IPS DF 19.7 (cell line): ENCODE results near the gene RASA4B.
"Not testable (repeated sequence)": the region's sequence is repeated elsewhere in the genome, so short reads cannot be mapped to it uniquely, and the experiment has no call there.

Experiments
- DNase-seq: peaks from one replicate; pipeline ENCODE4 v3.0.0-alpha.2; 2013; ENCODE audit warnings: low read depth, low spot score

Gene RASA4B

GRCh38 chr7:102511860-102512522 lies 5.6 kb downstream of the RASA4B start:
- DNase-seq, result not testable (repeated sequence)

GRCh38 chr7:102510575-102510974 lies 7.0 kb downstream of the RASA4B start:
- DNase-seq, result not testable (repeated sequence)

GRCh38 chr7:102507410-102508088 lies 10.0 kb downstream of the RASA4B start:
- not testable (repeated sequence) for DNase-seq

GRCh38 chr7:102505298-102506185 lies 12.0 kb downstream of the RASA4B start:
- DNase-seq, result not testable (repeated sequence)

GRCh38 chr7:102503141-102503540 lies 14.4 kb downstream of the RASA4B start:
- not testable (repeated sequence) for DNase-seq

GRCh38 chr7:102498321-102498720 lies 19.3 kb downstream of the RASA4B start:
- DNase-seq, result not testable (repeated sequence)

GRCh38 chr7:102497308-102497707 lies 20.3 kb downstream of the RASA4B start:
- not testable (repeated sequence) for DNase-seq

GRCh38 chr7:102496861-102497260 lies 20.7 kb downstream of the RASA4B start:
- not testable (repeated sequence) for DNase-seq

- not testable (repeated sequence) for DNase-seq
These were observed 23.0 kb downstream of the RASA4B start for GRCh38 chr7:102494473-102495149.

GRCh38 chr7:102494026-102494425 lies 23.6 kb downstream of the RASA4B start:
- not testable (repeated sequence) for DNase-seq

- not testable (repeated sequence) for DNase-seq
These were observed 24.2 kb downstream of the RASA4B start for GRCh38 chr7:102493220-102493935.

GRCh38 chr7:102490529-102491075 lies 27.0 kb downstream of the RASA4B start:
- not testable (repeated sequence) for DNase-seq

- DNase-seq, result not testable (repeated sequence)
These were observed 33.3 kb downstream of the RASA4B start for GRCh38 chr7:102484317-102484716.

GRCh38 chr7:102481962-102482361 lies 35.6 kb downstream of the RASA4B start:
- DNase-seq, result not testable (repeated sequence)

GRCh38 chr7:102479982-102480637 lies 37.5 kb downstream of the RASA4B start:
- not testable (repeated sequence) for DNase-seq

- not testable (repeated sequence) for DNase-seq
These were observed 38.4 kb downstream of the RASA4B start for GRCh38 chr7:102479209-102479584.

- DNase-seq, result not testable (repeated sequence)
These were observed 39.0 kb downstream of the RASA4B start, which contains the start of gene POLR2J for GRCh38 chr7:102478314-102479208. Gene POLR2J (minus strand): TSS chr7:102478922. CDS start chr7:102478860, 62 bp downstream.

- not testable (repeated sequence) for DNase-seq
These were observed 42.7 kb downstream of the RASA4B start for GRCh38 chr7:102474736-102475435.
